Vagina (tissue), 2 donors: ENCODE measurements around the gene SPAST. TPM values are rescaled to one million over a fixed set of nuclear protein-coding genes. Genes with fewer than 3 reads are reported as not detected.
A peak's percentile ranks its signal among the peaks of the same experiment; 100 is the strongest.
"Not testable (repeated sequence)": the region's sequence is repeated elsewhere in the genome, so short reads cannot be mapped to it uniquely, and the experiment has no call there.

Experiments used
- DNase-seq, 2 donors: peaks; one replicate each; pipeline ENCODE4 v3.0.0-alpha.2; 2017; ENCODE audit errors: extremely low spot score in 2 of 2
- H3K27ac ChIP-seq: fragments of 200-600 bp; sonication (generic); one replicate; pipeline ENCODE4 v1.5.1; 2019
- H3K27me3 ChIP-seq: fragments of 200-600 bp; sonication (generic); one replicate; pipeline ENCODE4 v1.5.1; 2019
- H3K36me3 ChIP-seq, 2 donors: fragments of 200-600 bp; sonication (generic); one replicate each; pipeline ENCODE4 v1.5.1; 2017 to 2019
- H3K4me1 ChIP-seq: fragments of 200-600 bp; sonication (generic); one replicate; pipeline ENCODE4 v1.5.1; 2019
- H3K4me3 ChIP-seq, 2 donors: fragments of 200-600 bp; sonication (generic); 1 replicate in 1 of 2; 2 replicates in 1 of 2; pipeline ENCODE4 v1.5.1; 2016 to 2019
- H3K9me3 ChIP-seq: fragments of 200-600 bp; sonication (generic); one replicate; pipeline ENCODE4 v1.5.1; 2019
- CTCF ChIP-seq, 3 experiments: fragments of 450-650 bp in 2 of 3; fragments of 200-600 bp in 1 of 3; sonication (generic) in 1 of 3; IDR thresholded peaks; one replicate each; pipeline ENCODE4 v1.5.1; 2017 to 2019; ENCODE audit warnings: antibody characterized with exemption in 3 of 3, mild to moderate bottlenecking in 2 of 3, moderate library complexity in 2 of 3
- POLR2A ChIP-seq, 2 donors: fragments of 450-650 bp; IDR thresholded peaks; one replicate each; pipeline ENCODE4 v1.6.1; 2017; ENCODE audit warnings: antibody characterized with exemption in 2 of 2, mild to moderate bottlenecking in 2 of 2, moderate library complexity in 2 of 2
- POLR2AphosphoS5 ChIP-seq, 2 donors: sonication (generic); formaldehyde crosslinking; IDR thresholded peaks; one replicate each; pipeline ENCODE4 v1.9.0; 2017; ENCODE audit warnings: antibody characterized with exemption in 2 of 2, mild to moderate bottlenecking in 2 of 2, low read depth in 1 of 2; ENCODE audit not compliant: insufficient read depth in 1 of 2
- intact Hi-C: fragments of 100-400 bp; cut with DNase I; formaldehyde crosslinking; loops from one replicate; pipeline ENCODE4 v1.15.1; 2023
- total RNA-seq: library from RNA; depleted of rRNA; stranded (reverse); fragments of >200 nt; gene quantifications from one replicate; pipeline ENCODE4 v1.2.3, GENCODE V29; 2016

SPAST gene
- 20.6 TPM for total RNA-seq

GRCh38 chr2:32063310-32064020, at the start of gene SPAST:
TSS of gene SPAST (plus strand) at chr2:32063556. CDS start at chr2:32063832, 276 bp downstream.
- peaks cover 26% of the 10 kb centered on the region for H3K4me1 ChIP-seq
- peak within 1 kb of the TSS; percentile 86 for H3K27ac ChIP-seq
- H3K27me3 ChIP-seq, result no peaks in the 10 kb centered on the region
- H3K9me3 ChIP-seq, result no peaks in the 10 kb centered on the region
- peak; percentile 96 to 97 for DNase-seq
- peak within 1 kb of the TSS; percentile 58 to 95 for H3K4me3 ChIP-seq
- no peaks in the 10 kb centered on the region for H3K36me3 ChIP-seq
- intact Hi-C loops, result loop anchor here (5.0 kb wide), 1 partner anchor 99 kb away; no protein-coding TSS in a partner anchor
- peak; percentile 90 to 95 for TF ChIP-seq POLR2AphosphoS5 (IDR thresholded peaks at IDR 0.05; ENCODE audit: insufficient read depth in 1 of 2, low read depth in 1 of 2)
- peak in 1 of 3 experiments; percentile 69 for TF ChIP-seq CTCF (IDR thresholded peaks at IDR 0.05)
- no peak for TF ChIP-seq POLR2A (IDR thresholded peaks at IDR 0.05)

- H3K4me3 ChIP-seq, H3K4me1 ChIP-seq, DNase-seq, H3K9me3 ChIP-seq, H3K27ac ChIP-seq, H3K27me3 ChIP-seq, intact Hi-C loops: not testable (repeated sequence)
- H3K36me3 ChIP-seq, result peaks cover 0 to 32% of the 10 kb centered on the region in 2 donors
Observed at GRCh38 chr2:32018789-32019482, 44.4 kb upstream of the SPAST start.

GRCh38 chr2:32034198-32034887, 29.0 kb upstream of the SPAST start:
- peaks cover 33% of the 10 kb centered on the region for H3K4me1 ChIP-seq
- H3K9me3 ChIP-seq, intact Hi-C loops, H3K4me3 ChIP-seq, DNase-seq, H3K27me3 ChIP-seq, H3K27ac ChIP-seq: not testable (repeated sequence)
- H3K36me3 ChIP-seq, result peaks cover 0 to 13% of the 10 kb centered on the region in 2 donors

- DNase-seq, result peak in 1 of 2 donors; percentile 89
- intact Hi-C loops, result no loop called here
- TF ChIP-seq POLR2AphosphoS5 (IDR thresholded peaks at IDR 0.05; ENCODE audit: insufficient read depth in 1 of 2, low read depth in 1 of 2) (peak; percentile 84 to 90), POLR2A (IDR thresholded peaks at IDR 0.05) (peak in 1 of 2 donors; percentile 71), CTCF (IDR thresholded peaks at IDR 0.05) (no peak)
Observed at GRCh38 chr2:32039447-32040219, 23.7 kb upstream of the SPAST start, which contains the start of gene DPY30. TSS of gene DPY30 (minus strand) at chr2:32039805. CDS start at chr2:32039456, 349 bp downstream.

GRCh38 chr2:32043561-32043960, 19.8 kb upstream of the SPAST start:
- TF ChIP-seq POLR2A (IDR thresholded peaks at IDR 0.05) (no peak), POLR2AphosphoS5 (IDR thresholded peaks at IDR 0.05; ENCODE audit: insufficient read depth in 1 of 2, low read depth in 1 of 2) (no peak), CTCF (IDR thresholded peaks at IDR 0.05) (no peak)
- no peak overlapping the region for H3K4me3 ChIP-seq
- H3K4me1 ChIP-seq, result peaks cover 6% of the 10 kb centered on the region
- intact Hi-C loops, result no loop called here
- no peaks in the 10 kb centered on the region for H3K27me3 ChIP-seq
- H3K9me3 ChIP-seq, result no peaks in the 10 kb centered on the region
- H3K36me3 ChIP-seq, result no peaks in the 10 kb centered on the region
- no peak overlapping the region for H3K27ac ChIP-seq
- DNase-seq, result no peak

More at GRCh38 chr2:32039447-32040219, 23.7 kb upstream of the SPAST start, which contains the start of gene DPY30:
- Histone ChIP-seq H3K27ac (peak within 1 kb of the TSS; percentile 86), H3K36me3 (peaks cover 0 to 13% of the 10 kb centered on the region in 2 donors), H3K27me3 (no peaks in the 10 kb centered on the region), H3K4me1 (peaks cover 18% of the 10 kb centered on the region), H3K4me3 (peak within 1 kb of the TSS; percentile 74 to 92), H3K9me3 (no peaks in the 10 kb centered on the region)
